ENCODE results near the gene CRIP2. TPM values are rescaled to one million over a fixed set of nuclear protein-coding genes. Genes with fewer than 3 reads are reported as not detected.

The CRIP2 gene
- total and polyA plus RNA-seq, 2 of the 8 experiments (the other 6 are each of a cell fraction or from before 2014, with no cell fraction given) = 4.2 to 13.5 TPM

- no peak overlapping the region for H3K4me2 ChIP-seq (ENCODE audit: insufficient read depth in 1 of 2, low read depth in 2 of 2, low read length in 2 of 2)
- no peak overlapping the region for H4K5ac ChIP-seq (ENCODE audit: insufficient read length, low read depth, low read length)
- ChIA-PET POLR2A (ENCODE audit: partially characterized antibody) (interaction anchor here (0.7 kb wide), 1 partner anchor 352 kb away, joined by 3 read pairs; no protein-coding TSS in a partner anchor), CTCF (ENCODE audit: partially characterized antibody) (interaction anchor here (0.7 to 1.9 kb wide), 3 partner anchors 19 to 260 kb away, joined by 3 to 5 read pairs (median 3); partner anchors contain the start of gene JAG2)
- H3K9me3 ChIP-seq (ENCODE audit: insufficient read depth in 2 of 2, low read depth in 1 of 2, low read length in 1 of 2) = no peaks in the 10 kb centered on the region
- H3K27me3 ChIP-seq (replicated peaks in 1 of 4; ENCODE audit: control insufficient read depth in 3 of 4, extremely low read depth in 1 of 4, insufficient read depth in 3 of 4, low read length in 3 of 4) = no peaks in the 10 kb centered on the region
- no peak overlapping the region for H3K9ac ChIP-seq (replicated peaks in 1 of 4; ENCODE audit: extremely low read depth in 1 of 4, low read depth in 3 of 4, low read length in 3 of 4)
- H3K23me2 ChIP-seq (ENCODE audit: low read depth, low read length) = no peaks in the 10 kb centered on the region
- H4K20me1 ChIP-seq (replicated peaks in 1 of 2; ENCODE audit: control insufficient read depth in 1 of 2, insufficient read depth in 2 of 2, low read length in 2 of 2) = peaks cover 50 to 51% of the 10 kb centered on the region in 2 experiments
- no peak overlapping the region for H3K18ac ChIP-seq (ENCODE audit: extremely low read depth, low read length)
- H3K27ac ChIP-seq (ENCODE audit: low read depth, low read length) = no peak overlapping the region
- H3K4ac ChIP-seq (replicated peaks; ENCODE audit: insufficient read length, low read depth, low read length) = no peak overlapping the region
- no peak for TF ChIP-seq YY1 (IDR thresholded peaks at IDR 0.05; ENCODE audit: low read depth, low read length)
- no peak for TF ChIP-seq EP300 (IDR thresholded peaks at IDR 0.05; ENCODE audit: borderline replicate concordance in 1 of 2, low read depth in 2 of 2, low read length in 2 of 2)
- TF ChIP-seq BACH1 (IDR thresholded peaks at IDR 0.05; ENCODE audit: low read length) = no peak
- no peak for TF ChIP-seq GABPA (IDR thresholded peaks at IDR 0.05; ENCODE audit: borderline replicate concordance, insufficient read depth, low read length)
- no peak for TF ChIP-seq USF2 (IDR thresholded peaks at IDR 0.05; ENCODE audit: low read length)
- no peak for TF ChIP-seq JUN (IDR thresholded peaks at IDR 0.05; ENCODE audit: low read depth, low read length)
- TF ChIP-seq HDAC6 (IDR thresholded peaks at IDR 0.05; ENCODE audit: low read depth, low read length) = no peak
- TF ChIP-seq RFX5 (IDR thresholded peaks at IDR 0.05; ENCODE audit: borderline replicate concordance, low read depth, low read length) = no peak
- TF ChIP-seq SIRT6 (IDR thresholded peaks at IDR 0.05; ENCODE audit: low read length) = no peak
- TF ChIP-seq, protein P1, sequence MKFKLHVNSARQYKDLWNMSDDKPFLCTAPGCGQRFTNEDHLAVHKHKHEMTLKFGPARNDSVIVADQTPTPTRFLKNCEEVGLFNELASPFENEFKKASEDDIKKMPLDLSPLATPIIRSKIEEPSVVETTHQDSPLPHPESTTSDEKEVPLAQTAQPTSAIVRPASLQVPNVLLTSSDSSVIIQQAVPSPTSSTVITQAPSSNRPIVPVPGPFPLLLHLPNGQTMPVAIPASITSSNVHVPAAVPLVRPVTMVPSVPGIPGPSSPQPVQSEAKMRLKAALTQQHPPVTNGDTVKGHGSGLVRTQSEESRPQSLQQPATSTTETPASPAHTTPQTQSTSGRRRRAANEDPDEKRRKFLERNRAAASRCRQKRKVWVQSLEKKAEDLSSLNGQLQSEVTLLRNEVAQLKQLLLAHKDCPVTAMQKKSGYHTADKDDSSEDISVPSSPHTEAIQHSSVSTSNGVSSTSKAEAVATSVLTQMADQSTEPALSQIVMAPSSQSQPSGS (IDR thresholded peaks at IDR 0.05; ENCODE audit: low read length) = no peak
- peaks cover 0 to 11% (median 3%) of the 10 kb centered on the region in 4 experiments; a peak in 3 of 8 replicates for H3K36me3 ChIP-seq (ENCODE audit: control insufficient read depth in 2 of 4, insufficient read depth in 4 of 4, low read length in 3 of 4)
- no peak overlapping the region for H2BK20ac ChIP-seq (ENCODE audit: low read length)
- DNase-seq (ENCODE audit: low read depth in 1 of 2, low spot score in 2 of 2) = no peak
- no peak overlapping the region for H2AK5ac ChIP-seq (ENCODE audit: low read depth, low read length)
- H3K14ac ChIP-seq (ENCODE audit: insufficient read length) = no peak overlapping the region
- no peak overlapping the region for H2BK5ac ChIP-seq (ENCODE audit: low read depth, low read length)
- no peak overlapping the region for H4K8ac ChIP-seq (ENCODE audit: extremely low read depth, insufficient read depth, low read length)
- no peak overlapping the region for H2AFZ ChIP-seq (ENCODE audit: low read length)
- H2BK120ac ChIP-seq (replicated peaks; ENCODE audit: low read depth, low read length) = no peak overlapping the region
- H4K91ac ChIP-seq (replicated peaks; ENCODE audit: insufficient read length, low read length) = no peak overlapping the region
- H3K4me3 ChIP-seq (ENCODE audit: extremely low read depth in 1 of 4, insufficient read depth in 2 of 4, low read depth in 3 of 4, low read length in 4 of 4) = no peak overlapping the region
- H3K4me1 ChIP-seq (replicated peaks in 1 of 4; ENCODE audit: control insufficient read depth in 3 of 4, insufficient read depth in 4 of 4, low read length in 3 of 4) = no peaks in the 10 kb centered on the region; a peak in 2 of 7 replicates
- no peak for FAIRE-seq
- peaks cover 18% of the 10 kb centered on the region for H3K79me1 ChIP-seq (ENCODE audit: low read depth, low read length)
- H3K56ac ChIP-seq (replicated peaks; ENCODE audit: insufficient read length, low read depth, low read length) = no peak overlapping the region
- H2BK12ac ChIP-seq (ENCODE audit: low read depth, low read length) = no peak overlapping the region
- H3K23ac ChIP-seq (ENCODE audit: insufficient read length) = no peak overlapping the region
- H2BK15ac ChIP-seq (ENCODE audit: low read length) = no peak overlapping the region
- peaks cover 29 to 87% of the 10 kb centered on the region in 2 experiments for H3K79me2 ChIP-seq (ENCODE audit: control insufficient read depth in 1 of 2, insufficient read depth in 2 of 2, low read length in 2 of 2)
- WGBS, 2 experiments (ENCODE audit: extremely low coverage in 1 of 2, insufficient coverage in 1 of 2, insufficient read length in 1 of 2, insufficient replicate concordance in 2 of 2, low coverage in 1 of 2, low lambda C conversion rate in 2 of 2, missing lambda C conversion rate in 1 of 2) = 84% methylated on average over 9 of the region's 9 CpGs; no CpG with 5 or more reads in 1 of the 2 experiments
These were observed 46.6 kb upstream of the CRIP2 start for GRCh38 chr14:105427936-105428485.
